ENCODE results near the gene COX14. TPM values are rescaled to one million over a fixed set of nuclear protein-coding genes. Genes with fewer than 3 reads are reported as not detected.

COX14 gene
- polyA plus RNA-seq, 1 donor (not counting 4 experiments of a cell fraction or from before 2014, with no cell fraction given) = 96.6 TPM

- H3K9me1 ChIP-seq (ENCODE audit: control insufficient read depth, extremely low read depth, insufficient read depth, low read length) = no peaks in the 10 kb centered on the region
- H2AFZ ChIP-seq (ENCODE audit: control insufficient read depth, low read length) = no peak overlapping the region
- H4K20me1 ChIP-seq (ENCODE audit: control insufficient read depth, extremely low read depth, insufficient read depth, low read length) = no peaks in the 10 kb centered on the region
- H3K27ac ChIP-seq (ENCODE audit: control insufficient read depth, insufficient read depth, low read length) = no peak overlapping the region
- no peak overlapping the region for H3K4me2 ChIP-seq (ENCODE audit: control insufficient read depth, extremely low read depth, insufficient read depth, low read depth, low read length)
- FAIRE-seq (no peak), DNase-seq (ENCODE audit: low read depth, low spot score) (no peak)
- H3K9me3 ChIP-seq (ENCODE audit: control insufficient read depth, low read depth, low read length) = no peaks in the 10 kb centered on the region
- no peaks in the 10 kb centered on the region for H3K27me3 ChIP-seq (ENCODE audit: control insufficient read depth, extremely low read depth, insufficient read depth, low read length)
- H3K4me3 ChIP-seq (ENCODE audit: control insufficient read depth in 2 of 3, extremely low read depth in 1 of 3, insufficient read depth in 2 of 3, low read depth in 1 of 3, low read length in 3 of 3) = no peak overlapping the region
- H3K79me2 ChIP-seq (ENCODE audit: control insufficient read depth, insufficient read depth, low read length) = no peaks in the 10 kb centered on the region
- TF ChIP-seq EZH2 (IDR thresholded peaks at IDR 0.05; ENCODE audit: low read length) = no peak
- TF ChIP-seq, protein P1, sequence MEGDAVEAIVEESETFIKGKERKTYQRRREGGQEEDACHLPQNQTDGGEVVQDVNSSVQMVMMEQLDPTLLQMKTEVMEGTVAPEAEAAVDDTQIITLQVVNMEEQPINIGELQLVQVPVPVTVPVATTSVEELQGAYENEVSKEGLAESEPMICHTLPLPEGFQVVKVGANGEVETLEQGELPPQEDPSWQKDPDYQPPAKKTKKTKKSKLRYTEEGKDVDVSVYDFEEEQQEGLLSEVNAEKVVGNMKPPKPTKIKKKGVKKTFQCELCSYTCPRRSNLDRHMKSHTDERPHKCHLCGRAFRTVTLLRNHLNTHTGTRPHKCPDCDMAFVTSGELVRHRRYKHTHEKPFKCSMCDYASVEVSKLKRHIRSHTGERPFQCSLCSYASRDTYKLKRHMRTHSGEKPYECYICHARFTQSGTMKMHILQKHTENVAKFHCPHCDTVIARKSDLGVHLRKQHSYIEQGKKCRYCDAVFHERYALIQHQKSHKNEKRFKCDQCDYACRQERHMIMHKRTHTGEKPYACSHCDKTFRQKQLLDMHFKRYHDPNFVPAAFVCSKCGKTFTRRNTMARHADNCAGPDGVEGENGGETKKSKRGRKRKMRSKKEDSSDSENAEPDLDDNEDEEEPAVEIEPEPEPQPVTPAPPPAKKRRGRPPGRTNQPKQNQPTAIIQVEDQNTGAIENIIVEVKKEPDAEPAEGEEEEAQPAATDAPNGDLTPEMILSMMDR (optimal IDR thresholded peaks at IDR 0.05 in 1 of 3, IDR thresholded peaks at IDR 0.05 in 1 of 3, conservative IDR thresholded peaks at IDR 0.05 in 1 of 3; ENCODE audit: extremely low read depth in 1 of 3, insufficient read depth in 2 of 3, low read length in 3 of 3) = no peak
- H3K36me3 ChIP-seq (ENCODE audit: control insufficient read depth in 2 of 2, extremely low read depth in 1 of 2, insufficient read depth in 2 of 2, low read length in 2 of 2) = peaks cover 47 to 67% of the 10 kb centered on the region in 2 experiments
- H3K4me1 ChIP-seq (ENCODE audit: control insufficient read depth, extremely low read depth, insufficient read depth, low read length) = peaks cover 13% of the 10 kb centered on the region
- dilution Hi-C loops (cut with MboI; ENCODE audit: extremely low pct_ligation_motif_present, low sequenced_read_pairs) = no loop called here
- H3K9ac ChIP-seq (ENCODE audit: control insufficient read depth, extremely low read depth, insufficient read depth, low read length) = no peak overlapping the region
Measured at GRCh38 chr12:50097952-50098351, 14.1 kb upstream of the COX14 start.

DNA sequence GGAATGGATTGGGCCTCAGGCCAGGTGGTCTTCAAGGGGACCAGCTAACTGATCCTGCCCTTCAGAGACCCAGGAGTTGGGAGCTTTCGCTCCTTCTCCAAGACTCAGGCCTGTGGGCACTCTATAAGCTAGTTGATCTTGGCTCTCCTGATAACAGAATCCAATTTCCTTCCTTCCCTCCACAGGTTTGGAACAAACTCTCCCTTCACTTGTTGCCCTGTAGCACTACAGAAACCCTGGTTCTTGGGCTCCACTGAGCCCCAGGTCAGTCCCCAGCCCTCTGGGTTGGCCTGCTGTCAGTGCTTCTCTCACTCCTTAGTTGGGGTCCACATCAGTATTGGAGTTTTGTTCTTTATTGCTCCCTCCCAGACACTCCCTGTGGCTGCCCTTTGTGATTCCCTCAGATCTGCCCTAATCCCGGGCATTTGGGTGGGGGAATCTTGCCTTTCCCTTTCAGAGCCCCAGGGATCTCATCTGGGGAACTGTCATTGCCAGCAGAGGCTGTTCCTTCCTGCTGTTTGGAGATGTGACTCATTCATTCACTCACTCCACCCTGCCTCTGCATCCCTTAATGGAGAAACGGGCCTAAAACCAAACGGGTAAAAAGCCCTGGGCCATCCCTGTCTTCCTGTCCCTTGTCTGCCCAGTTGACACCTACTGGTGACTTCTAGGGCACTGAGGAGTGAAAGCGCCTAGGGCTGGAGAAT, 12.6 kb upstream of the COX14 start:
- Histone ChIP-seq H3K4me3 (ENCODE audit: control insufficient read depth in 2 of 3, extremely low read depth in 1 of 3, insufficient read depth in 2 of 3, low read depth in 1 of 3, low read length in 3 of 3) (no peak overlapping the region), H3K79me2 (ENCODE audit: control insufficient read depth, insufficient read depth, low read length) (no peaks in the 10 kb centered on the region), H3K4me2 (ENCODE audit: control insufficient read depth, extremely low read depth, insufficient read depth, low read depth, low read length) (no peak overlapping the region), H3K27me3 (ENCODE audit: control insufficient read depth, extremely low read depth, insufficient read depth, low read length) (no peaks in the 10 kb centered on the region), H2AFZ (ENCODE audit: control insufficient read depth, low read length) (no peak overlapping the region), H3K27ac (ENCODE audit: control insufficient read depth, insufficient read depth, low read length) (no peak overlapping the region), H3K9me3 (ENCODE audit: control insufficient read depth, low read depth, low read length) (no peaks in the 10 kb centered on the region), H3K36me3 (ENCODE audit: control insufficient read depth in 2 of 2, extremely low read depth in 1 of 2, insufficient read depth in 2 of 2, low read length in 2 of 2) (peaks cover 40 to 53% of the 10 kb centered on the region in 2 experiments), H3K9me1 (ENCODE audit: control insufficient read depth, extremely low read depth, insufficient read depth, low read length) (no peaks in the 10 kb centered on the region), H3K4me1 (ENCODE audit: control insufficient read depth, extremely low read depth, insufficient read depth, low read length) (peaks cover 18% of the 10 kb centered on the region), H3K9ac (ENCODE audit: control insufficient read depth, extremely low read depth, insufficient read depth, low read length) (no peak overlapping the region), H4K20me1 (ENCODE audit: control insufficient read depth, extremely low read depth, insufficient read depth, low read length) (no peaks in the 10 kb centered on the region)
- FAIRE-seq (peak; percentile 78), DNase-seq (ENCODE audit: low read depth, low spot score) (no peak)
- TF ChIP-seq EZH2 (IDR thresholded peaks at IDR 0.05; ENCODE audit: low read length) = no peak
- TF ChIP-seq, protein P1 (optimal IDR thresholded peaks at IDR 0.05 in 1 of 3, IDR thresholded peaks at IDR 0.05 in 1 of 3, conservative IDR thresholded peaks at IDR 0.05 in 1 of 3; ENCODE audit: extremely low read depth in 1 of 3, insufficient read depth in 2 of 3, low read length in 3 of 3) = no peak
- dilution Hi-C loops (cut with MboI; ENCODE audit: extremely low pct_ligation_motif_present, low sequenced_read_pairs) = no loop called here
